GM15510 (cell line): ENCODE results near the gene ANK3.

Experiments
- POLR2A ChIP-seq: IDR thresholded peaks from 3 replicates; pipeline ENCODE4 v1.6.1; 2011; ENCODE audit warnings: borderline replicate concordance; ENCODE audit not compliant: insufficient read length; ENCODE audit errors: extremely low read depth

ANK3 gene

DNA sequence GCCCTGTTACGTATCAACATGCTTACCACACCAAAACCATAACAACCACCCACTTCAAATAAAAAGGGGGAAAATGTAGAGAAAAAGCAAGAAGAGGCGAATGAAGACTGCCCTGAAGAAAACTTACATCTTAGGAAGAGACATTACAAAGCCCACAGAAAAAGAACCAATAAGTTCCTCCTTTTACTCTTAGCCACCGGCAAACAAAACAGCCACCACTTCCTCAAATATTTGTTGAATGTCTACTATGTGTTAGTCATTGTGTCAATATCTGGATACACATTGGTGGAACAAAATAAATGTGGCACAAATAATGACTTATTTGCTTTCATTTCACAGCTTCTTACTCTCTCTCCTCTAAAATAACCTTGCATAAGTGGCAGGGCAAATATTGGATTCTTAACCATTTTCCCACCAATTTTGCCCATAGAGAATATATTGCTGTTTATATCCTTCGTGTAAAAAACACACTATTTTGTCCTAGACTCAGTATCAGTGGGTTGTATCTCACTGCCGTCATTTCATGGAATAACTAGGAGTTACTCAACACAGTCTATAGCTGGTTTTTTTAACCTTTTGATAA, 106.8 kb downstream of the ANK3 start:
- TF ChIP-seq POLR2A, result no peak

DNA sequence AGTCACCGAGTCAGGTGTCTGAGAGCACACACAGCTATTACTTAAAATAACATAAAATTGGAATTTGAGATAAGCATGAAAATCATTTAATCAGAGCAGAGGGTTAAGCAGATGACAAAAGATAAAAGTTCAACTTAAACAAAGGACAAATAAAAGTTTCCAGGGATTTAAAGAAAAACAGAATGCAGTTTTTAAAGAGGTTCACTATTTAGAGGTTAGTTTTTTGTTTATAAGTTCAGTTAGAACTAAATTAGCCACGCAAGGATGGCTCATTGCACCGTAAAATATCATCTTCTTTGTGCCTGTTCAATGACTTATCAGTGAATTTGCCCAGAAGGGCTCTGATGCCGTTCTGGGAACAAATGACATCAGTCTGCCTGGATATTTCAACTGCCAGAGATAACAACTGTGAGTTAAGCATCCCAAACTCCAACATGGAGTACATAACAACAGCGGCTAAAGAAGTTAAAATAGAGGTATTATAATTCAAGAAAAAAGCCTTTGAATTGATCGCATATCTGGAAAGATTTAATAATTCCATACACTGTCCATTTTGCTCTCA, 107.8 kb downstream of the ANK3 start:
- TF ChIP-seq POLR2A, result no peak

- TF ChIP-seq POLR2A, result no peak
Measured at GRCh38 chr10:60281331-60281730, 108.3 kb downstream of the ANK3 start.

DNA sequence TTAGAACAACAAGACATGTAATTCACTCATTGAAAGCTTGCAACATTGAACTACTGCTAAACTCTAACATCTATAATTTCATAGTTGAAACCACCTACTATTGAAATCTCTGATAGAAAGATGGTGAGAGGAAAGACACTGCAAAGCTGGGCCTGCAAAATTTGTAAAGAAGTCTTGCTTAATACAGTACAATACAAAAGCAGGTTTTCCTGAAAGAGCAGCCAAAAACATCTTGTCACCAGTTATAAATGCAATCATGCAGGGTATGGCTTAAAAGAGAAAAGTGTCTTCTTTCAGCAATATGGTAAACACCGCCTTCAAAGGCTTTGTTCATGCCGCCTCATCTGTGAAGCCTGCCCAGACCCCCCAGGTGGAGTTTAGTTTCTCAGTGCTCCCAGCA, 109.2 kb downstream of the ANK3 start:
- no peak for TF ChIP-seq POLR2A

DNA sequence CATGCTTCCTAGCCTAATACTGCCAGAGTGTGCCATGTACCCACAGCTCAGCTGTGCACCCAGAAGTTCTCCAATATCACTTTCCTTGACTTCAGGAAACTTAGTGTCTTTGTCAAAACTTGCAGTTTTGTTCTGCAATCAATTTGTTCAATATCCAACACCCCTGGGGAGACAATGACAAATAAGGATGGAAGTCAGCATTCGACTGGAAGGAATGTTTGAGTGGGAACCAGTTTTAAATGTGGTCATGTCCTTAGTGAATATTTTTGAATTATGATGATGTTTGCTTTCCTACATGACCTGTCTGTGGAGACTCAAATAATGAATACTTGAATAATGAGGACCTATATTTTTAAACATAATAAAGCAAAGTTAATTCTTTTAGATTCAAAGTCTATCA, 112.0 kb downstream of the ANK3 start:
- no peak for TF ChIP-seq POLR2A

- TF ChIP-seq POLR2A, result no peak
Measured at GRCh38 chr10:60276232-60276631, 113.4 kb downstream of the ANK3 start.

DNA sequence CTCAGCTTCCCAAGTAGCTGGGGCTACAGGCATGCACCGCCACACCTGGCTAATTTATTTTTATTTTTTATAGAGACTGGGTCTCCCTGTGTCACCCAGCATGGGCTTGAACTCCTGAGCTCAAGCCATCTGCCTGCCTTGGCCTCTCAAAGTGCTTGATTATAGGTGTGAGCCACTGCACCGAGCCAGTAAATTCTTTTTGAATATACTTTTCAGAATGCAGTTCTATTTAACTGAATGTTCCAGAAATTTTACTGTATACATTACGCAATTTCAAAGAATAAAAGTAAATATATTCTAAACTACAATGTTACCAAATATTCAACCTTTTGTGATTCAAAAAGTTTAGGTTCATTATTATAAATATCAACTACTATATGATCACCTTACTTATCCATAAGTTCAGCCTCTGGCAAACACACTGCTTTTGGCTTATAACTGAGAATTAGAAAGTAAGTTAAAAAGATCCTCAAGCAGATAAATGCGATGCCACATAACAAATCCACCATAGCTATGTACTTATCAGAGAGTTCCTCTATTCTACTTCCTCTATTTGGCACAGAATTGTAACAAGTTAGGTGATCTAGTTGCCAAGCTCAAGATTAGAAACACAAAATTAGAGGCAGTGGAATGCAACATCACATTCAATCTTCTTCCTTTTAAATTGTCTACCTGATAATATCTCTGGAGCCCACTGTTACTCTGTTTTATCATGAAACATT, 118.2 kb downstream of the ANK3 start:
- no peak for TF ChIP-seq POLR2A

- TF ChIP-seq POLR2A, result no peak
Measured at GRCh38 chr10:60270426-60270825, 119.2 kb downstream of the ANK3 start.

- TF ChIP-seq POLR2A, result no peak
Measured at GRCh38 chr10:60267802-60268201, 121.9 kb downstream of the ANK3 start.

DNA sequence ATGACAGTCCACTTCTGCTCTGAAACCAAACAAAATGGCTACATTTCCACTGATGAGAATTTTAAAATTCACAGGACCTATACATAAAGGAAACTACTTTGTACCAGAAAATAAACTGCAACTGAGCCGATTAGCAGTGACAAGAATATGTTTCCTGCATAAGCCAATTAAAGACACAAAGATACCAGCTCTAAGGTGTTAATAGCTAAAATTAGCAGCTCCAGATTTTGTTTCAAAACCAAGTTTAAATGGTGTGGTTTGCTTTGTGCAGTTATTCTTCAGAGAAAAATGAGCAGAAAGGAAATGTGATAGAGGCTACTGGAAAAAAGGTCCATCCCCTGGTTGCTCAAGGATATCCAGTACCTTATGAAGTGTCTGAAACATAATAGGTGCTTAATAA, 123.2 kb downstream of the ANK3 start:
- no peak for TF ChIP-seq POLR2A

DNA sequence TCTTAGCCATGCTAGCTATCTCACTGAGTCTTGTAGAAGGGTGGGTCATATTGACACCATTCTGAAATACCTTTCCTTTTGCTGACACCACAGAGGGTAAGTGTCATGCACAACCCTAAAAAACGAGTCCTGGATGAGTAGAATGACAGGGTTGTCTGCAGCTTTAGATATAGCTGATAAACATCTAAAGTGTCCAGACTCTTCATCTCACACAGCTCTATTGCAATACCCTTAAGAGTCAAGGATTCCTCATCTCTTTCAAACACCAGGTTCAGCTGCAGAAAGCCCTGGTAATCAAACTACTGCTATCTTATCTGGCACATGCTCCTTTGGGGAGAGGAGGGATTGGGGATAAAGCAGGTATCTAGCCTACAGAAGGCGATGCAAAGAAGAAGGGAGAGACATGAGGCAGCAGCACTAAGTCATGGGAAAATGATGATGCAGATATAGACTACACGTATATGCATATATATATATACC, 127.0 kb downstream of the ANK3 start:
- no peak for TF ChIP-seq POLR2A

DNA sequence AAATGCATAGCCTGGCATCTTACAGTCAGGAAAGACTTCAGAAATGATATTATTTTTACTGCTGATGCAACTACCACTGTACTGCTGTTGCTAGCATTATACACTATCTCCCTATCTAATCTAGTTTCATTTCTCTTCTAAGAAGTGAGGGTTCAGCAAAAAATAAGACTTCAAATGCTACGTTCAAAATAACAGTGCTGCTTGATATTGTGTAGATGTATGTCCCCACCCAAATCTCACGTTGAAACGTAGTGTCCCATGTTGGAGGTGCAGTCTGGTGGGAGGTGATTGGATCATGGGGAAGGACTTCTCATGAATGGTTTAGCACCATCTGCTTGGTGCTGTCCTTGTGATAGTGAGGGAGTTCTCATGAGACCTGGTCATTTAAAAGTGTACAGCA, 129.4 kb downstream of the ANK3 start:
- no peak for TF ChIP-seq POLR2A

GRCh38 chr10:60258429-60258797, 131.3 kb downstream of the ANK3 start:
- TF ChIP-seq POLR2A, result no peak

- no peak for TF ChIP-seq POLR2A
Measured at GRCh38 chr10:60257767-60258428, 131.8 kb downstream of the ANK3 start.

- TF ChIP-seq POLR2A, result no peak
Measured at GRCh38 chr10:60254776-60255175, 134.9 kb downstream of the ANK3 start.

DNA sequence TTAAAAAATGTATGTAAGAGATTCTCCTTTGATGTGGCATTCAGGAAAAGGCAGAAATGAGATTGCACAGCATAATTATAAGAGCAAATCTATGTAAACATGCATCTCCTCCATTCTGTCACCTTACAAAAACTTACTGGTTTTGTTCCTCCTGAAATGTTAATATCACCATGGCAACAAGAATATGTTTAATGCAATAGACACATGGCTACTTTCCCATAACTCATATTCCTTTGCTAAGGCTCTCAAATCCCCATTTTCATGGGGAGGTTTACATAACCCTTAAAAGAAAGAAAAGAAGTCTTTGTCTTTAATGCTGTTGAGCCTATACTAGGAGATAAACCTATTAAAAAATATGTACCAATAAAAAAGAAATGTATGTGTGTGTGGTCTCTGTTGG, 136.2 kb downstream of the ANK3 start:
- no peak for TF ChIP-seq POLR2A

GRCh38 chr10:60252688-60253087, 137.0 kb downstream of the ANK3 start:
- TF ChIP-seq POLR2A, result no peak

GRCh38 chr10:60246382-60246781, 143.3 kb downstream of the ANK3 start:
- no peak for TF ChIP-seq POLR2A
